Activated CD4-positive, alpha-beta T cell treated with anti-CD3 and anti-CD28 coated beads, Interleukin-2, amount 10 ng/mL, durations not matched to agents 24 days and 14 days (primary cell): ENCODE measurements around the gene OSBP2. TPM values are rescaled to one million over a fixed set of nuclear protein-coding genes. Genes with fewer than 3 reads are reported as not detected.
"Not testable (repeated sequence)": the region's sequence is repeated elsewhere in the genome, so short reads cannot be mapped to it uniquely, and the experiment has no call there.

ENCODE experiments used
- DNase-seq: peaks from one replicate; pipeline ENCODE4 v3.0.0; 2022
- H3K27ac Mint-ChIP-seq: one replicate; pipeline ENCODE4 v1.8.0; 2022; ENCODE audit warnings: mild to moderate bottlenecking, mixed read lengths
- H3K27me3 Mint-ChIP-seq: one replicate; pipeline ENCODE4 v1.8.0; 2022; ENCODE audit warnings: mixed read lengths
- H3K36me3 Mint-ChIP-seq: one replicate; pipeline ENCODE4 v1.8.0; 2022; ENCODE audit warnings: low read depth, mild to moderate bottlenecking, mixed read lengths
- H3K4me1 Mint-ChIP-seq: one replicate; pipeline ENCODE4 v1.8.0; 2021; ENCODE audit warnings: mixed read lengths
- H3K4me3 Mint-ChIP-seq: one replicate; pipeline ENCODE4 v1.8.0; 2022; ENCODE audit warnings: mild to moderate bottlenecking, moderate library complexity, mixed read lengths
- H3K9me3 Mint-ChIP-seq: one replicate; pipeline ENCODE4 v1.8.0; 2021; ENCODE audit warnings: mixed read lengths
- intact Hi-C: fragments of 100-400 bp; cut with micrococcal nuclease; formaldehyde crosslinking; loops from one replicate; pipeline ENCODE4 v1.15.1; 2023
- total RNA-seq: library from RNA; stranded (reverse); gene quantifications from 2 replicates; pipeline ENCODE4 v1.2.3, GENCODE V29; 2022

The OSBP2 gene
- total RNA-seq, 1 donor from 2014 or later, result 2.6 TPM

DNA sequence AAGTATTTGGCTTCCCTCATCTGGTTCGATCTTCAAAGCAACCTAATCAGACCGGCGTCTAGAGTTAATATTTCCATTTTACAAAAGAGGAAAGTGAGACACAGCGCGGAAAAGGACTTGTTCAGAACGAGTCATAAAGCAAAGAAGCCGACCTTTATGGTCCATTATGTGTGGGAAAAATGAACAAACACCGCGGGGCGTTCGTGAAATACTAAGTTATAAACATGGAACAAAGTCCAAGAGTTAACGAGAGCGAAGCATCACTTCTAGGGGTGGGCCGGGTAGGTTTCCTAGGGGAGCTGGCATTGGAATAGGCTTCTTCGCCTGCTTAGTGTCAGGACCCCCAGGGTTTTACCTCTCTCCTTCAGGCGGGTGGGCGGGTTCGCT is 27.6 kb upstream of the OSBP2 start:
- H3K27me3 Mint-ChIP-seq, result peaks cover 2% of the 10 kb centered on the region
- H3K27ac Mint-ChIP-seq, result peak overlapping the region; percentile 92
- H3K4me1 Mint-ChIP-seq, result peaks cover 25% of the 10 kb centered on the region
- H3K4me3 Mint-ChIP-seq, result peak overlapping the region; percentile 93
- intact Hi-C loops, result loop anchor here (1.0 to 2.0 kb wide), 4 partner anchors 18 to 76 kb away; no protein-coding TSS in a partner anchor
- peaks cover 15% of the 10 kb centered on the region for H3K36me3 Mint-ChIP-seq
- H3K9me3 Mint-ChIP-seq, result no peaks in the 10 kb centered on the region
- DNase-seq, result no peak

DNA sequence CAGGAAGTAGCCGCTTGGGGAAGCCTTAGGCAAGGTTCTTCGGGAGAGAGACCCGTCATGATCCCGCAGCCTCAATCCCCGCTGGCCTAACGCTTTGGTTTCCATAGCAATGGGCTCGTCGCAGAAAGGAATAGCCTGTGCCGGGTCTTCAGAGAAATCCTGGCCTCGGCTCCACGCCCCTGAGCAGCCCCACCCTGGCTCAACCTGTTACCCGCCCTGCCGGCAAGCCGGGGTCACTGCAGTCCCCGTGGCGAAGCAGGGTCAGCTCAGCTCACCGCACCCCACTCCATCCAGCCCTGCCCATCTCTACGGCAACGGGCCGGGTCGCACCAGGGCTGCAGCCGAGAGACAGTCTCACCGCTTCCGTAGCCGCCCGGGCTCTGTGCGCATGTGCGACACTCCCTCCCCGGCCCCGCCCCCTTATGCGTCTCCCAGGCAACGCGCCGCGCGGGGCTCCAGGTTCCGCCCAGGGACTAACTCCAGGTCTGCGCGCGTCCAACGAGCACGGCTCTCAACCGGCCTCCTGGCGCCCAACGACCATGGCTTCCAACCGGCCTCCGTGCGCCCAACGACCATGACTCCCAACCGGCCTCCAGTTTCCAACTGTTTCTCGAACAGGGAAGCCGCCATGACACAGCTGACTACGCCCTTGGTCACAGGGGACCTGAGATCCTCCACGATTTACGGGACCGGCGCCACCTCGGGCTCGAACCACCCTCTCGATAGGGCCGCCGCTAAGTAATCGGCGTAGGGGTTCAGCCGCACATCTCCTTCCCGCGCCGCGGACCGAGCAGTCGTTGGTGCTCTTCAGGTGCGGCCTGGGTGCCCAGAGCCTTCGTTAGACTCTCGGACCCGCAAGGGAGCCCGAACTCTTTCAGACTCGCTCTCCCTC is 26.9 kb upstream of the OSBP2 start, which contains the start of gene DUSP18:
DUSP18 (minus strand) TSS at position 382 of the 892 bp plus-strand sequence. CDS start 3,872 bp downstream, outside the sequence.
- Mint-ChIP-seq H3K9me3 (no peaks in the 10 kb centered on the region), H3K4me1 (peaks cover 29% of the 10 kb centered on the region), H3K27me3 (peaks cover 2% of the 10 kb centered on the region), H3K4me3 (peak within 1 kb of the TSS; percentile 93), H3K27ac (peak within 1 kb of the TSS; percentile 92), H3K36me3 (peaks cover 11% of the 10 kb centered on the region)
- DNase-seq, result peak; percentile 98
- intact Hi-C loops, result loop anchor here (1.0 to 2.0 kb wide), 4 partner anchors 19 to 75 kb away; no protein-coding TSS in a partner anchor

- H3K4me1 Mint-ChIP-seq, result peaks cover 29% of the 10 kb centered on the region
- peak overlapping the region; percentile 93 for H3K4me3 Mint-ChIP-seq
- H3K27me3 Mint-ChIP-seq, result peaks cover 2% of the 10 kb centered on the region
- intact Hi-C loops, result no loop called here
- no peak for DNase-seq
- peaks cover 6% of the 10 kb centered on the region for H3K36me3 Mint-ChIP-seq
- H3K9me3 Mint-ChIP-seq, result no peaks in the 10 kb centered on the region
- peak overlapping the region; percentile 92 for H3K27ac Mint-ChIP-seq
These were observed 26.3 kb upstream of the OSBP2 start for GRCh38 chr22:30668386-30668710.

GRCh38 chr22:30671071-30671470 is 23.6 kb upstream of the OSBP2 start:
- no peak for DNase-seq
- H3K4me3 Mint-ChIP-seq, result no peak overlapping the region
- H3K27me3 Mint-ChIP-seq, result peaks cover 2% of the 10 kb centered on the region
- no peaks in the 10 kb centered on the region for H3K36me3 Mint-ChIP-seq
- peaks cover 23% of the 10 kb centered on the region for H3K4me1 Mint-ChIP-seq
- no peaks in the 10 kb centered on the region for H3K9me3 Mint-ChIP-seq
- no peak overlapping the region for H3K27ac Mint-ChIP-seq
- intact Hi-C loops, result no loop called here

- H3K36me3 Mint-ChIP-seq, result no peaks in the 10 kb centered on the region
- no peak overlapping the region for H3K4me3 Mint-ChIP-seq
- DNase-seq, result no peak
- intact Hi-C loops, result no loop called here
- peaks cover 14% of the 10 kb centered on the region for H3K4me1 Mint-ChIP-seq
- peaks cover 17% of the 10 kb centered on the region for H3K27me3 Mint-ChIP-seq
- H3K9me3 Mint-ChIP-seq, result no peaks in the 10 kb centered on the region
- H3K27ac Mint-ChIP-seq, result no peak overlapping the region
These were observed 21.5 kb upstream of the OSBP2 start for GRCh38 chr22:30673136-30673535.

- no peak for DNase-seq
- no peaks in the 10 kb centered on the region for H3K9me3 Mint-ChIP-seq
- intact Hi-C loops, result no loop called here
- peaks cover 23% of the 10 kb centered on the region for H3K27me3 Mint-ChIP-seq
- no peaks in the 10 kb centered on the region for H3K36me3 Mint-ChIP-seq
- H3K4me1 Mint-ChIP-seq, result peaks cover 9% of the 10 kb centered on the region
- H3K27ac Mint-ChIP-seq, result no peak overlapping the region
- no peak overlapping the region for H3K4me3 Mint-ChIP-seq
These were observed 20.2 kb upstream of the OSBP2 start for GRCh38 chr22:30674482-30674881.

DNA sequence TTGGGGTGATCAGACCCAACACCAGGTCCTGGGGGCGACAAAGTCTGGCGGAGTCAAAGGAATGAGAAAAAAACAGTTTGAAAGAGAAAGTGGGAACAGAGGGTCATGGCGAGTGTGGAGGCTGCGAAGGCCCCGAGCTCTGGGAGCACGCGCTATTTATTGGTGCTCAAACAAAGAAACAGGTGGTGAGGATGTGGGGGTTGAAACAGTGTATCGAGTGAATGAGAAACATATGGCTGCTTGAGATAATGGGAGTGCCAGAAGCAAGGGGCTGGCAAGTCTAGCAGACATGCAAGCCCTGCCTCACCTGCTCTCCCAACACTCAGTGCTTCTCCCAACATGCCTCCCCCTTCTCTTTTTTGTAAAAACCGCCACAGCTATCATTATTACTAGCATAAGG is 19.2 kb upstream of the OSBP2 start:
- Mint-ChIP-seq H3K27me3 (peaks cover 24% of the 10 kb centered on the region), H3K9me3 (no peaks in the 10 kb centered on the region), H3K27ac (no peak overlapping the region), H3K4me1 (peaks cover 7% of the 10 kb centered on the region), H3K36me3 (no peaks in the 10 kb centered on the region), H3K4me3 (no peak overlapping the region)
- intact Hi-C loops, result no loop called here
- DNase-seq, result no peak

GRCh38 chr22:30676565-30676964 is 18.1 kb upstream of the OSBP2 start:
- H3K4me3 Mint-ChIP-seq, intact Hi-C loops, H3K9me3 Mint-ChIP-seq, H3K4me1 Mint-ChIP-seq, H3K27ac Mint-ChIP-seq, H3K36me3 Mint-ChIP-seq, DNase-seq: not testable (repeated sequence)
- peaks cover 24% of the 10 kb centered on the region for H3K27me3 Mint-ChIP-seq

- intact Hi-C loops, DNase-seq, H3K9me3 Mint-ChIP-seq, H3K27ac Mint-ChIP-seq, H3K4me3 Mint-ChIP-seq, H3K36me3 Mint-ChIP-seq, H3K4me1 Mint-ChIP-seq: not testable (repeated sequence)
- H3K27me3 Mint-ChIP-seq, result peaks cover 24% of the 10 kb centered on the region
These were observed 14.6 kb upstream of the OSBP2 start for GRCh38 chr22:30679895-30680690.

GRCh38 chr22:30680991-30681770 is 13.5 kb upstream of the OSBP2 start:
- H3K36me3 Mint-ChIP-seq, result no peaks in the 10 kb centered on the region
- peaks cover 26% of the 10 kb centered on the region for H3K27me3 Mint-ChIP-seq
- no peak overlapping the region for H3K27ac Mint-ChIP-seq
- H3K4me3 Mint-ChIP-seq, result no peak overlapping the region
- intact Hi-C loops, result no loop called here
- DNase-seq, result no peak
- H3K4me1 Mint-ChIP-seq, result peaks cover 3% of the 10 kb centered on the region
- H3K9me3 Mint-ChIP-seq, result no peaks in the 10 kb centered on the region

DNA sequence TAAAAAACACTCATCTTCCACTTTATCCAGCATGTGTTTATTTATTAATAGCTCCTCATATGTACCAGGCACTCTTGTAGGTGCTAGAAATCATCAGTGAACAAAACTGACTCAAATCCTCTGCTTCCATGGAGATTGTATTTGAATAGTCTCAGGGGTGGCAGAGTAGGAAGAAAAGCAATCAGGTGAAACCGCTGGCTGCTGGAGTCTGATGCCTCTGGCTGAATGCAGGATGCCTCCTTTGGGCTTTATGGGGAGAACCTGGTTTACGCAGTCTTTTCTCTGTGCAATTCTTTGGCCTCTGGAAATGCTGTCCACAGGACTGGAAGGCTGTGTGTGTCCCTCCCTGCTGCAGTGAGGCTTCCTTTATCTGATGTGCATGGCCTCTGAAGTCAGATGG is 12.8 kb upstream of the OSBP2 start:
- DNase-seq, result no peak
- peaks cover 3% of the 10 kb centered on the region for H3K4me1 Mint-ChIP-seq
- no peak overlapping the region for H3K4me3 Mint-ChIP-seq

DNA sequence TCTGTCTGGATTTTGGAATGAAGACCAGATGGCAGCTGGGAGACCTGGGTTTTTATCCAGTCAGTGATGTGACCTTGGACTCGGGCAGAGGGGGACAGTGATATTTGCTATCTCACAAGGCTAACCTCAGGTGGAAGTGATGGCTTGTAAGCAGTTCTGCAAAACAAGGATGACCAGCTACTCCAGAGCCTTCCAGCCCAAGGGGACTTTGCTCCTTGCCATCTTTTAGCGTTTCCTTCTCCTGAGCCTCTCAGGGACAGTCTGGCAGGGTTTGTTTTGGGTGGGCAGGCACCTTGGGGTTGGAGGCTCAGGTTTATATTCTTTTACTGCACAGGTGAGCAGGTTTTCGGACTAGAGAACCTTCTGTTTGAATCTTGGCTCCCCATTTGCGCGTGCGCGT is 9.5 kb upstream of the OSBP2 start:
- H3K4me3 Mint-ChIP-seq, result no peak overlapping the region
- DNase-seq, result no peak
- no peaks in the 10 kb centered on the region for H3K9me3 Mint-ChIP-seq
- H3K36me3 Mint-ChIP-seq, result no peaks in the 10 kb centered on the region
- intact Hi-C loops, result no loop called here
- H3K4me1 Mint-ChIP-seq, result peaks cover 4% of the 10 kb centered on the region
- H3K27me3 Mint-ChIP-seq, result peaks cover 3% of the 10 kb centered on the region
- H3K27ac Mint-ChIP-seq, result no peak overlapping the region

More for the DNA sequence above, 12.8 kb upstream of the OSBP2 start:
- no peaks in the 10 kb centered on the region for H3K36me3 Mint-ChIP-seq
- H3K9me3 Mint-ChIP-seq, result no peaks in the 10 kb centered on the region
- intact Hi-C loops, result no loop called here
- H3K27me3 Mint-ChIP-seq, result peaks cover 21% of the 10 kb centered on the region
- H3K27ac Mint-ChIP-seq, result no peak overlapping the region

GRCh38 chr22:30687358-30687757 is 7.3 kb upstream of the OSBP2 start:
- H3K27me3 Mint-ChIP-seq, result peaks cover 3% of the 10 kb centered on the region
- H3K4me3 Mint-ChIP-seq, result no peak overlapping the region
- no peak for DNase-seq
- intact Hi-C loops, result no loop called here
- H3K4me1 Mint-ChIP-seq, result peaks cover 2% of the 10 kb centered on the region
- H3K36me3 Mint-ChIP-seq, result no peaks in the 10 kb centered on the region
- no peak overlapping the region for H3K27ac Mint-ChIP-seq
- no peaks in the 10 kb centered on the region for H3K9me3 Mint-ChIP-seq
